SW480 (cell line): Measurements from ENCODE around the gene TLCD1.
"Not testable (repeated sequence)": the region's sequence is repeated elsewhere in the genome, so short reads cannot be mapped to it uniquely, and the experiment has no call there.

Experiments used
- DNase-seq: peaks from one replicate; pipeline ENCODE4 v3.0.0-alpha.2; 2016; ENCODE audit warnings: low spot score

The TLCD1 gene

GRCh38 chr17:28746611-28747050, 20.6 kb upstream of the TLCD1 start:
- DNase-seq = no peak

GRCh38 chr17:28745786-28746411, 19.9 kb upstream of the TLCD1 start:
- no peak for DNase-seq

- no peak for DNase-seq
Measured at GRCh38 chr17:28744972-28745785, 19.1 kb upstream of the TLCD1 start.

- DNase-seq = no peak
Measured at GRCh38 chr17:28744104-28744971, 18.3 kb upstream of the TLCD1 start.

- DNase-seq = peak; percentile 97
Measured at GRCh38 chr17:28743243-28744103, 17.4 kb upstream of the TLCD1 start, which contains the start of gene TRAF4. TSS of gene TRAF4 (plus strand) at chr17:28744011. CDS start at chr17:28744113, 102 bp downstream.

- DNase-seq = no peak
Measured at GRCh38 chr17:28741358-28742349, 15.6 kb upstream of the TLCD1 start.

- no peak for DNase-seq
Measured at GRCh38 chr17:28740406-28741357, 14.6 kb upstream of the TLCD1 start.

GRCh38 chr17:28738680-28739384, 12.8 kb upstream of the TLCD1 start:
- no peak for DNase-seq

- no peak for DNase-seq
Measured at GRCh38 chr17:28737770-28738679, 12.0 kb upstream of the TLCD1 start.

- DNase-seq = no peak
Measured at GRCh38 chr17:28737316-28737715, 11.3 kb upstream of the TLCD1 start.

GRCh38 chr17:28735913-28736769, 10.1 kb upstream of the TLCD1 start:
- not testable (repeated sequence) for DNase-seq

- DNase-seq = no peak
Measured at GRCh38 chr17:28735242-28735722, 9.2 kb upstream of the TLCD1 start.

- no peak for DNase-seq
Measured at GRCh38 chr17:28734712-28735241, 8.7 kb upstream of the TLCD1 start.

- peak; percentile 55 for DNase-seq
Measured at GRCh38 chr17:28733346-28733745, 7.3 kb upstream of the TLCD1 start.

GRCh38 chr17:28729950-28730330, 3.9 kb upstream of the TLCD1 start:
- no peak for DNase-seq
